GM12875 (cell line): ENCODE data around the gene HOXA10.

ENCODE experiments used
- H3K4me3 ChIP-seq: one replicate; pipeline ENCODE4 v1.5.1; 2011; ENCODE audit warnings: low read depth, low read length, control low read depth
- CTCF ChIP-seq: IDR thresholded peaks from 2 replicates; pipeline ENCODE4 v1.5.1; 2011; ENCODE audit warnings: low read depth, mild to moderate bottlenecking, control low read depth, inconsistent platforms, low read length, moderate library complexity, borderline replicate concordance; ENCODE audit not compliant: insufficient read depth

Gene HOXA10

GRCh38 chr7:27140126-27140857 is 33.8 kb downstream of the HOXA10 start:
- no peak for TF ChIP-seq CTCF
- no peak overlapping the region for H3K4me3 ChIP-seq

GRCh38 chr7:27139334-27140125 is 34.6 kb downstream of the HOXA10 start:
- no peak overlapping the region for H3K4me3 ChIP-seq
- no peak for TF ChIP-seq CTCF

- H3K4me3 ChIP-seq, result no peak overlapping the region
- TF ChIP-seq CTCF, result no peak
Measured at GRCh38 chr7:27138985-27139333, 35.2 kb downstream of the HOXA10 start.

- no peak overlapping the region for H3K4me3 ChIP-seq
- no peak for TF ChIP-seq CTCF
Measured at GRCh38 chr7:27138472-27138871, 35.6 kb downstream of the HOXA10 start.

- TF ChIP-seq CTCF, result no peak
- no peak overlapping the region for H3K4me3 ChIP-seq
Measured at GRCh38 chr7:27137640-27138315, 36.3 kb downstream of the HOXA10 start.

- no peak for TF ChIP-seq CTCF
- H3K4me3 ChIP-seq, result no peak overlapping the region
Measured at GRCh38 chr7:27134392-27134791, 39.7 kb downstream of the HOXA10 start.
